ENCODE measurements around the gene SYNGAP1. TPM values are rescaled to one million over a fixed set of nuclear protein-coding genes. Genes with fewer than 3 reads are reported as not detected.

The SYNGAP1 gene
- total and polyA plus RNA-seq, 2 of the 8 experiments (the other 6 are each of a cell fraction or from before 2014, with no cell fraction given), result 31.0 to 101 TPM

DNA sequence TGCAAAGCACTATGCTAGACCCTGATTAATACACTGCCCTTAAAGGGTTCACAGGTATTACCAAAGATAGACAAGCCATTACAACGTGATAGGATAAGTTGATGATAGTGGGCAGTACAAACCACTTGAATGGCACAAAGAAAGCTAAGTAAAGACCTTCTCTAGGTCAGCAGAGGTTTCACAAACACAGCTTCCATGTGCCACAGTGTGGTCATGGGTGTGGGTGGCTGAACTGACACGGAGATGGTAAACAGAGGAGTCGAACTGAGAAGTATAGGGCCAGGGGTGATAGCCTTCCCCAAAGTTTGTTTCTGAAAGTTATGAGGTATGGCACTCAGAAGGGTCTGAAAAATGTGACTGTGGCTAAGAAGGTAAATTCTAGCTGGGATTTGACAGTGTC lies 38.8 kb downstream of the SYNGAP1 start:
- no peak for DNase-seq (ENCODE audit: low read depth in 1 of 2, low spot score in 2 of 2)
- H3K79me1 ChIP-seq (ENCODE audit: low read depth, low read length), result peaks cover 5% of the 10 kb centered on the region; the same call in 1 of the 2 replicates
- no peak overlapping the region for H2BK20ac ChIP-seq (ENCODE audit: low read length)
- H2BK15ac ChIP-seq (ENCODE audit: low read length), result no peak overlapping the region
- H3K4me1 ChIP-seq (replicated peaks in 1 of 4; ENCODE audit: control insufficient read depth in 3 of 4, insufficient read depth in 4 of 4, low read length in 3 of 4), result peaks cover 0 to 5% (median 4%) of the 10 kb centered on the region in 4 experiments; a peak in 5 of 7 replicates
- no peaks in the 10 kb centered on the region for H3K9me3 ChIP-seq (ENCODE audit: insufficient read depth in 2 of 2, low read depth in 1 of 2, low read length in 1 of 2)
- H3K18ac ChIP-seq (ENCODE audit: extremely low read depth, low read length), result no peak overlapping the region
- H4K8ac ChIP-seq (ENCODE audit: extremely low read depth, insufficient read depth, low read length), result no peak overlapping the region
- H3K56ac ChIP-seq (replicated peaks; ENCODE audit: insufficient read length, low read depth, low read length), result no peak overlapping the region
- no peaks in the 10 kb centered on the region for H4K20me1 ChIP-seq (replicated peaks in 1 of 2; ENCODE audit: control insufficient read depth in 1 of 2, insufficient read depth in 2 of 2, low read length in 2 of 2)
- H3K4me3 ChIP-seq (ENCODE audit: extremely low read depth in 1 of 4, insufficient read depth in 2 of 4, low read depth in 3 of 4, low read length in 4 of 4), result no peak overlapping the region
- FAIRE-seq, result no peak
- no peak overlapping the region for H2BK5ac ChIP-seq (ENCODE audit: low read depth, low read length)
- no peak overlapping the region for H2BK12ac ChIP-seq (ENCODE audit: low read depth, low read length)
- H3K23ac ChIP-seq (ENCODE audit: insufficient read length), result no peak overlapping the region
- no peak overlapping the region for H3K4ac ChIP-seq (replicated peaks; ENCODE audit: insufficient read length, low read depth, low read length)
- peaks cover 10 to 12% (median 11%) of the 10 kb centered on the region in 4 experiments; a peak in 5 of 8 replicates for H3K36me3 ChIP-seq (ENCODE audit: control insufficient read depth in 2 of 4, insufficient read depth in 4 of 4, low read length in 3 of 4)
- 84% methylated on average over 3 of the region's 3 CpGs; no CpG with 5 or more reads in 1 of the 2 experiments for WGBS, 2 experiments (ENCODE audit: extremely low coverage in 1 of 2, insufficient coverage in 1 of 2, insufficient read length in 1 of 2, insufficient replicate concordance in 2 of 2, low coverage in 1 of 2, low lambda C conversion rate in 2 of 2, missing lambda C conversion rate in 1 of 2)
- CTCF ChIA-PET (ENCODE audit: partially characterized antibody), result interaction anchor here (0.7 to 1.3 kb wide), 2 partner anchors 10 to 28 kb away, joined by 3 read pairs; no protein-coding TSS in a partner anchor
- H4K91ac ChIP-seq (replicated peaks; ENCODE audit: insufficient read length, low read length), result no peak overlapping the region
- H2AK5ac ChIP-seq (ENCODE audit: low read depth, low read length), result no peak overlapping the region
- no peak overlapping the region for H3K27ac ChIP-seq (ENCODE audit: low read depth, low read length)
- no peak overlapping the region for H3K9ac ChIP-seq (replicated peaks in 1 of 4; ENCODE audit: extremely low read depth in 1 of 4, low read depth in 3 of 4, low read length in 3 of 4)
- peaks cover 0 to 13% of the 10 kb centered on the region in 2 experiments; a peak in 2 of 4 replicates for H3K79me2 ChIP-seq (ENCODE audit: control insufficient read depth in 1 of 2, insufficient read depth in 2 of 2, low read length in 2 of 2)
- no peak overlapping the region for H3K14ac ChIP-seq (ENCODE audit: insufficient read length)
- no peaks in the 10 kb centered on the region for H3K27me3 ChIP-seq (replicated peaks in 1 of 4; ENCODE audit: control insufficient read depth in 3 of 4, extremely low read depth in 1 of 4, insufficient read depth in 3 of 4, low read length in 3 of 4)
- no peak overlapping the region for H2BK120ac ChIP-seq (replicated peaks; ENCODE audit: low read depth, low read length)
- no peak overlapping the region for H4K5ac ChIP-seq (ENCODE audit: insufficient read length, low read depth, low read length)
- POLR2A ChIA-PET (ENCODE audit: partially characterized antibody), result interaction anchor here (1.1 to 17.2 kb wide), 7 partner anchors 9 to 244 kb away, joined by 3 to 381 read pairs (median 6); partner anchors contain the start of gene B3GALT4
- H3K4me2 ChIP-seq (ENCODE audit: insufficient read depth in 1 of 2, low read depth in 2 of 2, low read length in 2 of 2), result no peak overlapping the region
- peaks cover 9% of the 10 kb centered on the region for H3K23me2 ChIP-seq (ENCODE audit: low read depth, low read length)
- no peak overlapping the region for H2AFZ ChIP-seq (ENCODE audit: low read length)
- TF ChIP-seq NRF1 (IDR thresholded peaks at IDR 0.05; ENCODE audit: low read depth, low read length) (no peak), SAP30 (IDR thresholded peaks at IDR 0.05; ENCODE audit: insufficient read depth, insufficient replicate concordance, low read length) (no peak), CREB1 (IDR thresholded peaks at IDR 0.05) (no peak), KDM5A (IDR thresholded peaks at IDR 0.05; ENCODE audit: low read length) (no peak), JUND (IDR thresholded peaks at IDR 0.05; ENCODE audit: low read length) (no peak), BCL11A (IDR thresholded peaks at IDR 0.05; ENCODE audit: low read depth in 2 of 2, low read length in 2 of 2) (no peak), RXRA (IDR thresholded peaks at IDR 0.05; ENCODE audit: insufficient read depth, low read depth, low read length) (no peak), SIRT6 (IDR thresholded peaks at IDR 0.05; ENCODE audit: low read length) (no peak)
- TF ChIP-seq, protein P1, sequence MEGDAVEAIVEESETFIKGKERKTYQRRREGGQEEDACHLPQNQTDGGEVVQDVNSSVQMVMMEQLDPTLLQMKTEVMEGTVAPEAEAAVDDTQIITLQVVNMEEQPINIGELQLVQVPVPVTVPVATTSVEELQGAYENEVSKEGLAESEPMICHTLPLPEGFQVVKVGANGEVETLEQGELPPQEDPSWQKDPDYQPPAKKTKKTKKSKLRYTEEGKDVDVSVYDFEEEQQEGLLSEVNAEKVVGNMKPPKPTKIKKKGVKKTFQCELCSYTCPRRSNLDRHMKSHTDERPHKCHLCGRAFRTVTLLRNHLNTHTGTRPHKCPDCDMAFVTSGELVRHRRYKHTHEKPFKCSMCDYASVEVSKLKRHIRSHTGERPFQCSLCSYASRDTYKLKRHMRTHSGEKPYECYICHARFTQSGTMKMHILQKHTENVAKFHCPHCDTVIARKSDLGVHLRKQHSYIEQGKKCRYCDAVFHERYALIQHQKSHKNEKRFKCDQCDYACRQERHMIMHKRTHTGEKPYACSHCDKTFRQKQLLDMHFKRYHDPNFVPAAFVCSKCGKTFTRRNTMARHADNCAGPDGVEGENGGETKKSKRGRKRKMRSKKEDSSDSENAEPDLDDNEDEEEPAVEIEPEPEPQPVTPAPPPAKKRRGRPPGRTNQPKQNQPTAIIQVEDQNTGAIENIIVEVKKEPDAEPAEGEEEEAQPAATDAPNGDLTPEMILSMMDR (IDR thresholded peaks at IDR 0.05; ENCODE audit: control extremely low read depth in 1 of 3, insufficient read depth in 1 of 3, low read depth in 1 of 3, low read length in 3 of 3), result no peak
- TF ChIP-seq, protein P2, sequence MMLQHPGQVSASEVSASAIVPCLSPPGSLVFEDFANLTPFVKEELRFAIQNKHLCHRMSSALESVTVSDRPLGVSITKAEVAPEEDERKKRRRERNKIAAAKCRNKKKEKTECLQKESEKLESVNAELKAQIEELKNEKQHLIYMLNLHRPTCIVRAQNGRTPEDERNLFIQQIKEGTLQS (IDR thresholded peaks at IDR 0.05; ENCODE audit: insufficient read depth, low read depth, low read length), result no peak
